Uterus (tissue), 2 donors: ENCODE measurements around the gene RTEL1.
"Not testable (repeated sequence)": the region's sequence is repeated elsewhere in the genome, so short reads cannot be mapped to it uniquely, and the experiment has no call there.

Experiments
- POLR2A ChIP-seq, 2 donors: fragments of 450-650 bp; IDR thresholded peaks; one replicate each; pipeline ENCODE4 v1.6.1; 2016; ENCODE audit warnings: antibody characterized with exemption in 2 of 2, mild to moderate bottlenecking in 1 of 2, moderate library complexity in 1 of 2
- TF ChIP-seq, protein P1 (sequence below), 4 experiments: fragments of 200-600 bp in 2 of 4; fragments of 450-650 bp in 2 of 4; sonication (generic) in 2 of 4; IDR thresholded peaks; one replicate each; pipeline ENCODE4 v1.5.1; 2016 to 2019; ENCODE audit warnings: antibody characterized with exemption in 4 of 4, mild to moderate bottlenecking in 2 of 4, moderate library complexity in 1 of 4

DNA sequence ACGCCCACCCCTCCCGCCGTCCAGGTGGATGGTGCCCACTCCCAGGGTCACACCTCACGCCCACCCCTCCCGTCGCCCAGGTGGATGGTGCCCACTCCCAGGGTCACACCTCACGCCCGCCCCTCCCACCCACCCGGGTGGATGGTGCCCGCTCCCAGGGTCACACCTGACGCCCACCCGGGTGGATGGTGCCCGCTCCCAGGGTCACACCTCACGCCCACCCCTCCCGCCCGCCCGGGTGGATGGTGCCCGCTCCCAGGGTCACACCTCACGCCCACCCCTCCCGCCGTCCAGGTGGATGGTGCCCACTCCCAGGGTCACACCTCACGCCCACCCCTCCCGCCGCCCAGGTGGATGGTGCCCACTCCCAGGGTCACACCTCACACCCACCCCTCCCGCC lies 7.6 kb upstream of the RTEL1 start:
- TF ChIP-seq, protein P1, sequence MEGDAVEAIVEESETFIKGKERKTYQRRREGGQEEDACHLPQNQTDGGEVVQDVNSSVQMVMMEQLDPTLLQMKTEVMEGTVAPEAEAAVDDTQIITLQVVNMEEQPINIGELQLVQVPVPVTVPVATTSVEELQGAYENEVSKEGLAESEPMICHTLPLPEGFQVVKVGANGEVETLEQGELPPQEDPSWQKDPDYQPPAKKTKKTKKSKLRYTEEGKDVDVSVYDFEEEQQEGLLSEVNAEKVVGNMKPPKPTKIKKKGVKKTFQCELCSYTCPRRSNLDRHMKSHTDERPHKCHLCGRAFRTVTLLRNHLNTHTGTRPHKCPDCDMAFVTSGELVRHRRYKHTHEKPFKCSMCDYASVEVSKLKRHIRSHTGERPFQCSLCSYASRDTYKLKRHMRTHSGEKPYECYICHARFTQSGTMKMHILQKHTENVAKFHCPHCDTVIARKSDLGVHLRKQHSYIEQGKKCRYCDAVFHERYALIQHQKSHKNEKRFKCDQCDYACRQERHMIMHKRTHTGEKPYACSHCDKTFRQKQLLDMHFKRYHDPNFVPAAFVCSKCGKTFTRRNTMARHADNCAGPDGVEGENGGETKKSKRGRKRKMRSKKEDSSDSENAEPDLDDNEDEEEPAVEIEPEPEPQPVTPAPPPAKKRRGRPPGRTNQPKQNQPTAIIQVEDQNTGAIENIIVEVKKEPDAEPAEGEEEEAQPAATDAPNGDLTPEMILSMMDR (IDR thresholded peaks at IDR 0.05) = not testable (repeated sequence)
- TF ChIP-seq POLR2A (IDR thresholded peaks at IDR 0.05) = not testable (repeated sequence)
